Kidney epithelial cell (primary cell): ENCODE results near the gene ITFG2. TPM values are rescaled to one million over a fixed set of nuclear protein-coding genes. Genes with fewer than 3 reads are reported as not detected.
"Not testable (repeated sequence)": the region's sequence is repeated elsewhere in the genome, so short reads cannot be mapped to it uniquely, and the experiment has no call there.

Experiments
- DNase-seq: peaks from one replicate; pipeline ENCODE4 v3.0.0-alpha.2; 2010; ENCODE audit warnings: low read depth
- H3K27me3 ChIP-seq: 2 replicates; pipeline ENCODE4 v1.6.0; 2011; ENCODE audit warnings: low read length; ENCODE audit not compliant: control insufficient read depth, insufficient read depth
- H3K36me3 ChIP-seq: 2 replicates; pipeline ENCODE4 v1.5.1; 2011; ENCODE audit warnings: low read length; ENCODE audit not compliant: control insufficient read depth, insufficient read depth
- H3K4me3 ChIP-seq: 2 replicates; pipeline ENCODE4 v1.5.1; 2011; ENCODE audit warnings: low read depth, mild to moderate bottlenecking, control low read depth, low read length
- CTCF ChIP-seq: IDR thresholded peaks from 2 replicates; pipeline ENCODE4 v1.5.1; 2011; ENCODE audit warnings: mild to moderate bottlenecking, moderate library complexity, low read length, control low read depth, inconsistent platforms; ENCODE audit not compliant: insufficient read depth, poor library complexity, severe bottlenecking
- total RNA-seq: library from RNA; depleted of rRNA; stranded (reverse); fragments of >200 nt; gene quantifications from 2 replicates; pipeline ENCODE4 v1.2.3, GENCODE V29; 2015

ITFG2 gene
- total RNA-seq, 1 donor from 2014 or later = 26.1 TPM

GRCh38 chr12:2857021-2857431, 44.6 kb downstream of the ITFG2 start, which contains the start of gene TEX52:
Gene TEX52, minus strand, starts transcription at chr12:2857039. Its CDS starts 13 bp downstream, at chr12:2857026.
- Histone ChIP-seq H3K27me3 (no peaks in the 10 kb centered on the region), H3K4me3 (no peak within 1 kb of the TSS), H3K36me3 (peaks cover 1% of the 10 kb centered on the region)
- DNase-seq = no peak
- no peak for TF ChIP-seq CTCF

GRCh38 chr12:2857576-2857975, 45.1 kb downstream of the ITFG2 start:
- H3K36me3 ChIP-seq = peaks cover 1% of the 10 kb centered on the region
- TF ChIP-seq CTCF = no peak
- DNase-seq = no peak
- H3K27me3 ChIP-seq = no peaks in the 10 kb centered on the region
- H3K4me3 ChIP-seq = no peak overlapping the region

- H3K36me3 ChIP-seq = peaks cover 1% of the 10 kb centered on the region
- TF ChIP-seq CTCF = no peak
- H3K4me3 ChIP-seq = no peak overlapping the region
- H3K27me3 ChIP-seq = no peaks in the 10 kb centered on the region
- no peak for DNase-seq
Measured at GRCh38 chr12:2858334-2858733, 45.9 kb downstream of the ITFG2 start.

GRCh38 chr12:2858944-2859421, 46.5 kb downstream of the ITFG2 start:
- H3K36me3 ChIP-seq = peaks cover 1% of the 10 kb centered on the region
- TF ChIP-seq CTCF = no peak
- no peak overlapping the region for H3K4me3 ChIP-seq
- no peak for DNase-seq
- H3K27me3 ChIP-seq = no peaks in the 10 kb centered on the region

GRCh38 chr12:2860170-2860569, 47.7 kb downstream of the ITFG2 start:
- Histone ChIP-seq H3K27me3 (no peaks in the 10 kb centered on the region), H3K36me3 (peaks cover 1% of the 10 kb centered on the region), H3K4me3 (no peak overlapping the region)
- no peak for DNase-seq
- TF ChIP-seq CTCF = no peak

GRCh38 chr12:2862876-2863275, 50.4 kb downstream of the ITFG2 start:
- H3K4me3 ChIP-seq = no peak overlapping the region
- H3K36me3 ChIP-seq = peaks cover 1% of the 10 kb centered on the region
- no peak for TF ChIP-seq CTCF
- no peaks in the 10 kb centered on the region for H3K27me3 ChIP-seq
- DNase-seq = no peak

- H3K36me3 ChIP-seq, DNase-seq, H3K4me3 ChIP-seq, H3K27me3 ChIP-seq: not testable (repeated sequence)
Measured at GRCh38 chr12:2863402-2863801, 50.9 kb downstream of the ITFG2 start.
